Measurements from ENCODE around the gene STPG1. TPM values are rescaled to one million over a fixed set of nuclear protein-coding genes. Genes with fewer than 3 reads are reported as not detected.

STPG1 gene
- total RNA-seq, 1 donor from 2014 or later = 6.2 TPM

DNA sequence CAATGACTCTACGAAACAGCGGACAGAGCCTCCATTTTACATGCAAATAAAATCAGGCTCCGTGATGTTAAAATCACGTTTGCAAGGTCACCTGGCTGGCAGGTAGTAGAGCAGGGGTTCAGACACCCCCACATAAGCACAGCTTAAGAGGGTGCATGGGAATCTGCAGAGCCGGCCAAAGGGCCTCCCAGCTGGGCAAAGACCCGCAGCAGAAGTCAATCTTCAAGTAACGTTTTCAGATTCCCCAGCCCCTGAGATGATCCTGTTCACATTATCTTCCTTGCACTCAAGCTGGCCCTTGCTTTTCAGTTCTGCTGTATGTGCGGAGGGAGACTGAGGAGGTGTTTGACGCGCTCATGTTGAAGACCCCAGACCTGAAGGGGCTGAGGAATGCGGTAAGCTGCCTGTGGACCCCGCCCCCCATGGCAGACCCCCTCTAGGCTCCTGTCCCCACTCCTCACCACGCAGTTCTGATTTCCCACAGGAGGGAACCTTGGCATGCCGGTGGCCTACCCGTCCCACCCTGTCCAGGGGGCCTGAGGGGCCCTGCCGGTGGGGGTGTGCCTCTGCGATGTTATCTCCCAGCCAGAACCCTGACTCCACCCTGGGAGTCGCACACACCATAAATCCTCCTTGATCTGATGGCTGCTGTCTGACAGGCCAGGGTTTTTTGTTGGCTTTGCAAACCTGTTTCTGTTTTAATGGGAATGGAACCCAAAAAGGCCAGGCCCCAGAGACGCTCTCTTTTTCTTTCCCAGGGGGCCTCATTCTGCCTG lies 66.2 kb downstream of the STPG1 start:
- intact Hi-C loops (cut with micrococcal nuclease) = no loop called here

DNA sequence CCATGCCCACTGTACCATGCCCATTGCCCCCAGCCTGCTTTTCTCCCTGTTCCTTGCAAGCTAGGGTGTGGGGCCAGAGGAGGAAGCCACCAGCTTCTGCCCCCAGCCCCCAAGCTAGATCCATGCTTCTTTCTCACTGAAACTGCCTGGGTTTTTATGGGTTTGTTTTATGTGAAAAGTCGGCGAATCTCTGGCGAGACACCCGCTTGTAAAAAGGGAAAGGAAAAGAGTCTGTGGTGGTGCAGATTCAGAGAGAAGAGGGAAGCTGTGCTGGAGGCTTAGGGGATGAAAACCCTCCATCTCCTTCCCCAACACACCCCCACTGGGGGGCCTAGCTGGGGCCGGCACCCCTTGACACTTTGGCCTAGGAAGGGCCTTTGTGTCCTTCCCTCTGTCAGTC lies 68.2 kb downstream of the STPG1 start:
- intact Hi-C loops (cut with micrococcal nuclease) = no loop called here

DNA sequence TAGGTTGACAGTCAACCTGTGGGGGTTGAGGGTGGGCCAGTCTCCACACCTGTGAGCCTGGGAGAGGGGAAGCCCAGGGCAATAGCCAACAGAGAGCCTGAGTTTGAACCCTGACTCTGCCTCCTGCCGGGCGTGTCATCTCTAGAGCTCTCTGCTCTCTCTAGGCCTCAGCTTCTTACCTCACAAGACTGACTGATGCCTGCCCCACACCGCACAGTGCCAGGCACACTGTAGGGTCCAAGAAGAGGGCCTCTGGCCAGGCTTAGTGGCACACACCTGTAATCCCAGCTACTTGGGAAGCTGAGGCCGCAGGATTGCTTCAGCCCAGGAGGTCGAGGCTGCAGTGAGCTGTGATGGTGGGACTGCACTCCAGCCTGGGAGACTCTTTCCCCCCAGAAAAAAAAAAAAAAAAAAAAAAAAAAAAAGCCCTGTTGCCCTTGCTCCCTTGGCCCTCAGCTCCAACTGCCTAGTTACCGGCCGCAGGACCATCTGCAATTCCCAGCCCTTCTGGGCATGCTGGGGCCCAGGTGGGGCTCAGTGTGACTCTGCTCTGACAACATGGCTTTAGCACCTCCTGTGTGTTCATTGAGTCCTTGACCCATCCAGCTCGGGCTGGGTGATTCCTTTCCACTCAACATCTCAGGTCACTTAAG lies 69.4 kb downstream of the STPG1 start:
- intact Hi-C loops (cut with micrococcal nuclease) = no loop called here

DNA sequence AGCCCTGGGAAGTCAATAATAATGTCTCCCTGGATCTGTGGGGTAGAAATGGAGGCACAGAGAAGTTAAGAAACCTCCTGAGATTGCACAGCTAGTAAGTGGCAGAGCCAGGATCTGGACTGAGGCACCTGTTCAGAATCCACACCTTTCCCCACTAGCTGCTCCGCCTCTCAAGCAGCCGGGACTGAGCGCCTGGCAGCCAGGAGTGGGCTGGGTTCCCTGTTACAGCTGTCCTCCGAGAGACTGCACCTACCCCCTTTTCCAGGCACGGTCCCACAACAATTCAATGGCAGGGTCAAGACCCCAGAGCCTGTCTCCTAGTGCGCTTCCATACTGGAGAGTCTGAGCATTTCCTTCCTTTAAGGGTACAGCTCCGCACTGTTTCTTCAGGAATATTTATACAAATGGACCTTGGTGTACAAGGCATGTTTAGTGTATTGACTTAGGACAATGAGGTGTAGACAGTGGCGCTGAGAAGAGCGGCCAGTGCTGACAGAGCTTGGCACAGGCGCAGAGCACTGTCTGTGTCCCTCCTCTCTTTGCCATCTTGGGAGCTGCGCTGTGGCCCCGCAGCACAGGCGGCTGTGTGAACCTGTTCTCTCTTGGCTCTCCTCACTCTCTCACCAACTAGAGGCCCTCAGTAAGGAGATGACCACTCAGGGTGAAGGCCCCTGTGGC lies 70.0 kb downstream of the STPG1 start:
- intact Hi-C loops (cut with micrococcal nuclease) = no loop called here

DNA sequence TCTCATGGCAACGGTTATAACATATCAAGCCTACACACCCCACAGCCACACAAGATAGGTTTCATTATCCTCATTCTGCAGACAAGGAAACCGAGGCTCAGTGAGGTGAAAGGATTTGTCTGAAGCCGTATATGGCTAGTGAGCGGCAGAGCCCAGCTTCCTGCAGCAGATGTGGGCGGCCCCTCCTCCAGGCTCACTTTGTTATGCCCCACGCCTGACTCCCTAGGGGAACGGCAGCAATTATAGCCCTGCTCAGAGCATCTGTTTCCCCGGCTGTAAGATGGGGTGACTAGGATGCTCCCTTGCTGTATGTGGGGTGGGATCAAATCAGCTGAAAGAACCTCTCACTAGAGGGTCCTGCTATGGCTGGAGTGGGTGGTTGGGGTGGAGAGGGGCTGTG lies 72.3 kb downstream of the STPG1 start:
- intact Hi-C loops (cut with micrococcal nuclease) = no loop called here

DNA sequence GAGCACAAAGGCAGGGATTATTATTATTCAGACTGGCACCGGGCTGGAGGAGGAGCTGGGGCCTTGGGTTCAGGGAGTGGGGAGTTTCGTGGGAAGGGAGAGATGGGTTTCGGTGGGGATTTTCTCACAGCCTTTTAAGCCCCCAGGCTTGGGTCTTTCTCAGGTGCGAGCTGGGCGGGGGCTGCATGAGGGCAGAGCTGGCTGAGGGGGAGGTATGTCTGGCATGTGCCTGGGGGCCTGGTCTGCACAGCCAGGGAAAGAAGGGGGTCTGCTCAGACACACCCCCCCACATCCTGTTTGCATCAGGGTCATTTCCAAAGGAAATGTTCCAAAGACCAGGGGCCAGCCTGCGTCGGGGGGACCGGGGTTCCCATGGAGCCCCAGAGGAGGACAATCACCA lies 72.8 kb downstream of the STPG1 start:
- intact Hi-C loops (cut with micrococcal nuclease) = no loop called here

DNA sequence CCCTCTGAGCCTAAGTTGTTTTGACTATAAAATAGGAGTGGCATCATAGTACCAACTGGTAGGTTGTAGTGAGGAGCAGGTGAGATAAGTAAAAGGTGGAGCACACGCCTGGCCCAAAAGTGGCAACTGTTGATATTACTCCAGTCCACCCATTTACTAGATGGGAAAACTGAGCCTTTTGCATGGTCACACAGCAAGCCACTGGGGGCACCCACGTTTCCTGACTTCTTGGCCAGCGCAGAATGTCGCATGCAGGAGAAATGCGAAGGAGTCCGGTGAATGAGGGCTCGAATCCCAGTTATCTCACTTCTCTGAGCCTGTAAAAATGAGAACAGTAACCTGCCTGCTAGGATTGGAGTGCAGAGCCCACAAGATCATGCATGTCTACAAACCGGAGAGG lies 73.6 kb downstream of the STPG1 start:
- intact Hi-C loops (cut with micrococcal nuclease) = no loop called here

DNA sequence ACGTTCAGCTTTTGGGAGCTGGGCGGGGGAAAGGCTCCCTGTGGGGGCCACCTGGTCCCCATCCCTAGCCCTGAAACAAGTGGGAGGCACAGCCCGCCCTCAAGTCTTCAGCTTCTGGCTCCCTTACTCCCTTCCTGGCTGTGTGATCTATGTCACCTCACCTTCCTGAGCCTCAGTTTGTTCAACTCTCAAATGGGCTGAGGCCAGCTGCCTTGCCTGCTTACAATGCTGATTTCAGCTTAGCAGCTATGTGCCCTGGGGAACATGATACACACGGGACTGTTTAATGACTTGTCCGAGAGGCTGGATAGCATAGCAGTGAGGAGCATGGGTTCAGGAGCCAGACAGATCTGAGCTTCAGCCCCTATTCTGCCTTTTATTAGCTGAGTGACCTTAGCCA lies 75.1 kb downstream of the STPG1 start:
- intact Hi-C loops (cut with micrococcal nuclease) = no loop called here

DNA sequence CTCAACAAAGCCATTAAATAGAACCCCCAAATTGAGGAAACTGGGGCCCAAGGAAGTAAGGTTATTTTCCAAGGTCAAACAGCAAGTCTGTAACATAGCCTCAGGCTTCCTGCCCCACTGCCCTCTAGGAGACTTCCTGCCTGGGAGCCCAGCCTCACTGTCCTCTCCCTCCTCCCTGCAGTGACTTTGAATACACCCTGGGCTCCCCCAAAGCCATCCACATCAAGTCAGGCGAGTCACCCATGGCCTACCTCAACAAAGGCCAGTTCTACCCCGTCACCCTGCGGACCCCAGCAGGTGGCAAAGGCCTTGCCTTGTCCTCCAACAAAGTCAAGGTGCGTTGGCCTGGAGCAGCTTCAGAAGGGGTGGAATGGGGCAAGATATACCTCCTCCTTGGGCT lies 76.1 kb downstream of the STPG1 start:
- intact Hi-C loops (cut with micrococcal nuclease) = no loop called here

DNA sequence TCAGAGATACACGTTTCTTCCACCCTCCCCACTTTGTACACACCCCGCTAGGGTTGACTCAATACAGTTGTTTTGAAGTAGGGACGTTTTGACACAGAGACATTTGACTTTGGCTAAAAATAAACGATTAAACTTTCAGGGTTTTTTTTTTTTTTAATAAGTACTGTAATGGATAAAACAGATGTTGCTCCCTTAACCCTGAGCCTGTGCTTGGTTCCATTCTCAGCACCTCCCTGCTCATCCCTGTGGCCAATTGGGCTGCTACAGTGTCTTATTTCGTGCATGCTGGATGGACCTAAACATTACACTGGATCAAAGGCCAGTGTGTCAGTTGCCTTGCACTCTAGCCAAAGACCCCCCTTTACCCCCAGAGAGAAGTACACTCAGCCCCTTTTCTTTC lies 77.5 kb downstream of the STPG1 start:
- intact Hi-C loops (cut with micrococcal nuclease) = no loop called here

DNA sequence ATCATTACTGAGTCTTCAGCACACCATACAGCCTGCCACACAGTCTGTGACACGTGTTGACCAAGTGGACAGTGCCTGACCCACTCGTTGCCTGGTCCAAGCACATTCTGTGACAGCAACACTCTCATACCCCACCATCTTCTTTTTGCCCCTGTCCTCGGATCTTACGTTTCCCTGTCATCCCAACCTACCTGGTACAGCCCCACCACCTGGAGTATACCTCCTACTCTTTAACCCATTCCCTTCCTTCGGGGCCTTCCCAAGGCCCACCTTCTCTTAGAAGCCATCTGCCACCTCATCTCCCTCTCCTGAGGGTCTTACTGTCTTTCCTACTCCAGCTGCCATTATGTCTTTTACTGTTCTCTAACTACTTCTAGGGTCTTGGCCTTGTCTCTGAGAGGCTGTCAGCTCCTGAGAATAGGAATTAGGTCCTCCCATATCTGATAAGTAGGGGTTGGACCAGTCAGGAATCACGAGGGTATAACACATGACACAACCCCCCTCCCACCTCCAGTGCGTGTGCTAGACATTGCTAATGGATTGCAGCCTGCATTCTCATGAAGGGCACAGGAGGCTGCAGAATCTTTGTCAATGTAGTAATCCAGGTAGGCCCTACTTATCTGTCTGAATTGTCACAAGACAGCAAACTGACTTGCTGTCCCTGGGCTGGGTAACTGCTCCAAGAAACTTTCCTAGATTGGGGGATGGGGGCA lies 81.5 kb downstream of the STPG1 start:
- intact Hi-C loops (cut with micrococcal nuclease) = no loop called here

DNA sequence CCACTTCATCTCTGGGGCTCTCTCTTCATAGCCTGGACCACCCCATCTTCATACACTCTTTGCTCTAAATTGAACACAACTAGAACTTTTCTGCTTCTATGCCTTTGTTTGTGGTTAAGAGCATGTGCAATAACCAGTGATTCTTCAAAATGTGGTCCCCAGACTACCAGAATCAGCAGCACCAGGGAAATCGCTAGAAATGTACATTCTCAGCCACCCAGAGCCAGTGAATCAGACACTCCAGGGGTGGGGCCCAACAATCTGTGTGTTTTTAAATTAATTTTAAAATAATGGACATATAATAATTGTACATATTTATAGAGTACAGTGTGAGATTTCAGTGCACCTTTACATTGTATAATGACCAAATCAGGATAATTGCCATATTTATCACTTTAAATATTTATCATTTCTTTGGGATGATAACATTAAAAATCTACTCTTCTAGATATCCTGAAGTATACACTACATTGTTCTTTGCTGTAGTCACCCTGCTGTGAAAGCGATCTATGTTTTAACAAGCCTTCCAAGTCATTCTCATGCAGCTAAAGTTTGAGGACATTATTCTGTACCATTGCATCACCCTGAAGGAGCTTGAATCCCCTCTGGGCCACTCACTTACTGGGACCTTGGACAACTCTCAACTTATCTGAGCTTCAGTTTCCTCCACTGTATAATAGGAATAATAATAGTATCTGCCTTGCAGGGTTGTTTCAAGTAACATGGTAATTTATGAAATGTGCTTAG lies 83.6 kb downstream of the STPG1 start:
- intact Hi-C loops (cut with micrococcal nuclease) = no loop called here

DNA sequence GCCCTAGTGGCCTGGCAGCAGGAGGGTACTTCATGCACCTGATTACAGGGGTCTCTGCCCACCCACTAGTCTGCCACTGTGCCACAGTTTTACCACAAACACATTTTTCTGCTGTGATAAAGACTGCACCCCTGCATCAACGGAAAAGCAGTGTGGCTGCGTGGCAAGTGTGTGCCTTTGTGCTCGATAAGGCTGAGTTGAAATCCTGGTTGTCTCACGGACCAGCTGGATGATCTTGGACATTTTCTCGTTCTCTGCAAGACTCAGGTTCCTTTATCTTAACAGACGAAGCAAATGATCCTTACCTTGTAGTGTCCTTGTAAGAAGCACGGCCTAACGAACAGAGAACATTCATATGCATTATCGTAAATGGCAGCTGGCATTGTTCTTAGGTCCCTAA lies 84.3 kb downstream of the STPG1 start:
- intact Hi-C loops (cut with micrococcal nuclease) = no loop called here

DNA sequence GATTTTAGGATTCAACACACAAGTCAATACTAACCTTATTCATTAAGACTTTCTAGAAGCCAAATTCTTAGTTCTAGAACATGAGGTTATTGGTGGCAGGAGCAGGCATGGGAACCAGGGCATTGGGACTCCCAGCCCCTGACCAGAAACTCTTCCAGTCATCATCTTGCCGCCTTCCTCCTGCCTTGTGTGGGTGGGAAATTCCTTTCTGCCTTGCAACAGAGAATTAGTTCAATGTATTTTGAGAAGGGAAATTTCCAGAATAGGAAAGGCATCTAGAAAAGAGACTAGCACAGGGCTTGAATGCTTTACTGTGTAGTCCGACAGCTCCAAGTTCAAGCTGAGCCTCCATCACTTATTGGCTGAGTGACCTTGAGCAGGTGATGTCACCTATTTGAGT lies 85.7 kb downstream of the STPG1 start:
- intact Hi-C loops (cut with micrococcal nuclease) = no loop called here

DNA sequence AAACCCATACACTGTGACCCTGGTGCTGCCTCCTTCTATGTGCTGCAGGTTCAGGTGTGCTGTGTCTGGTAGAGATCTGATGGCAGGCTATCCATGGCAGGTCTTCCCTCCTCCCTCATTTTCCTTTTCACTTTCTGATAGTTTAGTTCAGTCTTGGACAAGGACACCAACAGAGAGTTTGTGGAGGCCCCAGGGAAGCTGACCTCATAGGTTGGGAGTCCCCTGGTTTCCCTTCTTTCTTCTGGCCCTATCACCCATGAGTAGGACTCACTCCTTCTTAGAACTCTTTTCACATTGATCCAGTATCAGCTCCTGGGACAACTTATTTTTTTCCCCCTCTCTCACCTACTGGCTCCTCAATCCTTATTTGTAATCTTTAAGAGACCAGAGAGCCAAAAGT lies 86.1 kb downstream of the STPG1 start:
- intact Hi-C loops (cut with micrococcal nuclease) = no loop called here

DNA sequence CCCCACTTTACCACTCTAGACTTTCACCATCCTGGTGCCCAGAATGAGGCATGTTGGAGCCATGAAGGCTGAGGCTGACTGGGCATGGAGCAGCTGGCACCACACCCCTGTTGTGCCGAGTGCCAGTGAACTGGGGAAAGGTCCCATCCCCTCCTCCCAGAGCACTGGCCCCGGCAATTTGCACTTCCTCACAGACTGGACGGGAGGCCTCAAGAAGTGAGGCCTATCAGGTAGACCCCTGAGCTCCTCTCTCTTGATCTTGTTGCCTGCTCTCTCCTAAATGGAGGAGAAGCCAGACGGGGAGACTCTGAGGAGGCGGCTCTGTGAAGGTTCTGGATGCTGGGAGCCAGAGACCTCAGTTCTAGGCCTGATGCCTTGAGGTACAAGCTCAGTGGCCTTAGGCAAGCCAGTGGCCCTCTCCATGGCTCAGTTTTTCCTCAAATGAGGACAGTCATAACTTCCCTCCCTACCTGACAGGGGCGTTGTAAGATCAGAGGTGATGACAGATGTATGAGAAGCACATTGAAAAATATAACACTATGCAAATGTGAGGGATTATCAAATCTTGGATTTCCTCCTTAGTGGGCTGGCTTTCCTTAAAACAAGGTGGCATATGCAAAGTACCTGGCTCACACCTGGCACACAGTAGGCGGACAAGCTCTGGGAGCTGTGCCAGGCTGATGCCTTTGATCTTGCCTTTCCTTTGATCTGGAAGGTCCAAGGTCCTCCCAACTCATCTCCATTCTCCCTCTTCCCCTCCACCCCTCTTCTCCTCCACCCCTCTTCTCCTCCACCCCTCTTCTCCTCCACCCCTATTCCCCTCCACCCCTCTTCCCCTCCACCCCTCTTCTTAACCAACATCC lies 87.8 kb downstream of the STPG1 start:
- intact Hi-C loops (cut with micrococcal nuclease) = no loop called here

DNA sequence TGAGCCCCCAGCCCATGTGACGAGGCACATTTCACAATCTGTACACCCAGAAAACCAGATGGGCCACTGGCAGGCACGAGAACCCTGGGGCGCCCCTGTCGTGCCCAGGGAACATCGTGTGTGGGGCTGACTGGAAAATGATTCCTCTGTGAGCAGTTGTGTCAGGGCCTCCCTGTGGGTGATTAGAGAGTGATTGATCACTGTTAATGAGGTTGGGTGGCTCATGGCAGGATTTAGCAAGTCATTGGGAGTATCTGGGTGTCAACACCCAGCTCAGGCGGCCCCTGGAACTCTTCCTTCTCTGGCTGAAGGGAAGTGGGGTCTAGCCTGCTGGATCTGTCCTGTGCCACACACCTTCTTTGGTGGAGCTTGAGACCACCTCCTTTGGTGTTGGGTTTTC lies 88.7 kb downstream of the STPG1 start:
- intact Hi-C loops (cut with micrococcal nuclease) = no loop called here

DNA sequence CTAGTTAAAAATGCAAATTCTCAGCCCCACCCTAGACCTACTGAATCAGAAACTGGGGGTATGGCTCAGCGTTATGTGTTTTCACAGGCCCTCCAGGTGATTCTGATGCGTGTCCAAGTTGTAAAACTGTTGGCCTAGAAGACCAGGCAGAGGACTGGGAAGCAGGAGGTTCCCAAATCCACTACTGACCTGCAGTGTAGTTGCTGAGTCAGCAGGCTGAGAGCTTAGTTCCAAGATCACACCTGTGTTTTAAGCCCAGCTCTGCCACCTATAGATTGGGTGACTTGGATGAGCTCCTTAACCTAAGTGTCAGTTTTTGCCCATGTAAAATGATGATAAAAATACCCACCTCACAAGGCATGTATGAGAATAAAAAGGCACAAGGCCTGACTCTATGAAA lies 90.3 kb downstream of the STPG1 start:
- intact Hi-C loops (cut with micrococcal nuclease) = loop anchor here (1.0 to 2.0 kb wide), 3 partner anchors 28 to 121 kb away; no protein-coding TSS in a partner anchor

DNA sequence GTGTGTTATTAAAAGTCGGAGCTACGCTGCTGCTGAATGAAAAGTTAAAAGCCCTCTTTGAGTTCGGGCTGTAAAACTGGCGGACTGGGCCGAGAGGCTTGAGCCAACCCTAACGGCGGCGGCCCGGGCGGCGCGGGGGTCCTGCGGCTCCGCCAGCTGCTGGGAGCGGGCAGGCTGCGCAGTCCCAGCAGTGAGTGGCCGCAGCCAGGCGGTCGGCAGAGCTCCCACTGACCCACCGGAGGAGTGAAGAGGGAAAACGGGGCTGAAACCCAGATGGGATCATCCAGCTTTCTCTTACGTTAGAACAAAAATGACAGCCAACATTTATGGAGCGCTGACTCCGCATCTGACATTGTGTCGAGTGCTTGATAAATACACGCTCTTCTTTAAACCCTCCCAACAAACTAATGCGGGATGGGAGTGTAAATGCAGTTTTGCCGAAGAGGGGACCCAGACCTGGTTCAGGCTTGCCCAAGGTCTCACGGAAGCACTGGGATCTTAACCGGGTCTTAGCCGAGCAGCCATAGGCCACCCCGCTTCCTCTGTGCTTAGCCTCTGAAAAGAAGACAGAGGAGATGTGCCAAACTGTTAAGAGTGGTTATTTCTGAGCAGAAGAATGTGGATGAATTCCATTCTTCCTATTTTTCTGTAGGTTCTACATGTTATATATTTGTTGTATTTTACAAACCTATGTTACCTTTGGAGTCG lies 91.0 kb downstream of the STPG1 start:
- intact Hi-C loops (cut with micrococcal nuclease) = loop anchor here (1.0 to 2.0 kb wide), 5 partner anchors 28 to 120 kb away; no protein-coding TSS in a partner anchor
